Spinal cord (tissue), 10 donors: ENCODE data around the gene BOD1. TPM values are rescaled to one million over a fixed set of nuclear protein-coding genes. Genes with fewer than 3 reads are reported as not detected.
A peak's percentile ranks its signal among the peaks of the same experiment; 100 is the strongest.

ENCODE experiments used
- DNase-seq, 6 donors: peaks; one replicate each; pipeline versions ENCODE4 v3.0.0 to v3.0.0-alpha.2; 2013 to 2015; ENCODE audit warnings: low spot score in 6 of 6, low read depth in 4 of 6
- H3K27ac ChIP-seq: one replicate; pipeline ENCODE4 v1.5.1; 2013; ENCODE audit warnings: low read depth, low read length, control low read depth
- H3K27me3 ChIP-seq: one replicate; pipeline ENCODE4 v1.6.1; 2013; ENCODE audit warnings: low read length; ENCODE audit not compliant: control insufficient read depth, insufficient read depth
- H3K36me3 ChIP-seq: one replicate; pipeline ENCODE4 v1.6.1; 2013; ENCODE audit warnings: low read length; ENCODE audit not compliant: control insufficient read depth, insufficient read depth
- H3K4me1 ChIP-seq: one replicate; pipeline ENCODE4 v1.6.1; 2013; ENCODE audit warnings: low read length; ENCODE audit not compliant: control insufficient read depth, insufficient read depth
- H3K4me3 ChIP-seq: one replicate; pipeline ENCODE4 v1.5.1; 2013; ENCODE audit warnings: low read depth, low read length, control low read depth
- H3K9me3 ChIP-seq: one replicate; pipeline ENCODE4 v1.6.1; 2013; ENCODE audit warnings: low read length; ENCODE audit not compliant: control insufficient read depth, insufficient read depth
- WGBS: methylation state at CpG from one replicate; pipeline ENCODE4 v1.1.5; 2013; ENCODE audit warnings: missing lambda C conversion rate; ENCODE audit not compliant: insufficient coverage; 5-methylcytosine and 5-hydroxymethylcytosine counted together
- long read RNA-seq, 4 donors: transcript quantifications; one replicate each; lab custom pipeline, GENCODE V29; 2026
- polyA plus RNA-seq, 2 donors: library from polyadenylated mRNA; unstranded; fragments of 120-200 nt; gene quantifications; one replicate each; pipeline ENCODE4 v1.2.1, GENCODE V29; 2013; ENCODE audit not compliant: insufficient read length in 2 of 2
- total RNA-seq, 2 donors: library from RNA; depleted of rRNA in 1 of 2; stranded (reverse); fragments of 120-200 nt in 1 of 2; fragments of >200 nt in 1 of 2; gene quantifications; one replicate each; pipeline versions ENCODE4 v1.2.3 to v1.2.4, GENCODE V29; 2013 to 2014
- donor health status: healthy.

Gene BOD1
- 10 to 100 TPM; 39.2 to 74.6 TPM for total RNA-seq
- polyA plus RNA-seq: 10 to 100 TPM; 75.0 to 78.4 TPM
- long read RNA-seq, donor 1, transcript BOD1-202 (4 exons, 1,562 nt): major isoform, 21 of 24 reads
- long read RNA-seq, donor 1, partial matches to known transcripts: 0 of 24 reads
- long read RNA-seq, donor 1, other reads (novel, unspliced or antisense): 0 of 24 reads
- long read RNA-seq, donor 2, transcript BOD1-202 (4 exons, 1,562 nt): major isoform, 14 of 17 reads
- long read RNA-seq, donor 2, partial matches to known transcripts: 0 of 17 reads
- long read RNA-seq, donor 2, other reads (novel, unspliced or antisense): 0 of 17 reads
- long read RNA-seq, donor 3, transcript BOD1-202 (4 exons, 1,562 nt): major isoform, 23 of 24 reads
- long read RNA-seq, donor 3, partial matches to known transcripts: 0 of 24 reads
- long read RNA-seq, donor 3, other reads (novel, unspliced or antisense): 0 of 24 reads
- long read RNA-seq, donor 4, transcript BOD1-206 (2 exons, 814 nt): minor isoform, 6 of 80 reads
- long read RNA-seq, donor 4, transcript BOD1-202 (4 exons, 1,562 nt): major isoform, 54 of 80 reads
- long read RNA-seq, donor 4, transcript BOD1-207 (2 exons, 736 nt): minor isoform, 6 of 80 reads
- long read RNA-seq, donor 4, partial matches to known transcripts: 6 of 80 reads
- long read RNA-seq, donor 4, other reads (novel, unspliced or antisense): 0 of 80 reads

- H3K27me3 ChIP-seq: no peaks in the 10 kb centered on the region
- 3% methylated on average over 31 of the region's 37 CpGs for WGBS
- peaks cover 6% of the 10 kb centered on the region for H3K36me3 ChIP-seq
- H3K27ac ChIP-seq: peak within 1 kb of the TSS; percentile 90
- H3K4me1 ChIP-seq: peaks cover 5% of the 10 kb centered on the region
- H3K9me3 ChIP-seq: no peaks in the 10 kb centered on the region
- H3K4me3 ChIP-seq: peak within 1 kb of the TSS; percentile 87
- DNase-seq: peak; percentile 95 to 100 (median 98)
These were observed at the start of gene BOD1 for GRCh38 chr5:173616577-173617118. BOD1 (minus strand) TSS chr5:173616650; CDS start chr5:173616436, 214 bp downstream.

GRCh38 chr5:173665326-173665725 lies 48.9 kb upstream of the BOD1 start:
- 92% methylated on average over 4 of the region's 4 CpGs for WGBS
- H3K4me3 ChIP-seq: no peak overlapping the region
- no peak overlapping the region for H3K27ac ChIP-seq
- H3K9me3 ChIP-seq: no peaks in the 10 kb centered on the region
- no peaks in the 10 kb centered on the region for H3K27me3 ChIP-seq
- peaks cover 39% of the 10 kb centered on the region for H3K4me1 ChIP-seq
- H3K36me3 ChIP-seq: no peaks in the 10 kb centered on the region
- DNase-seq: no peak

GRCh38 chr5:173664154-173664526 lies 47.7 kb upstream of the BOD1 start:
- Histone ChIP-seq H3K36me3 (no peaks in the 10 kb centered on the region), H3K27me3 (no peaks in the 10 kb centered on the region), H3K9me3 (no peaks in the 10 kb centered on the region), H3K27ac (no peak overlapping the region), H3K4me1 (peaks cover 35% of the 10 kb centered on the region), H3K4me3 (no peak overlapping the region)
- DNase-seq: peak in 2 of 6 donors; percentile 57 to 91
- 14% methylated on average over 6 of the region's 6 CpGs for WGBS

- Histone ChIP-seq H3K4me1 (peaks cover 35% of the 10 kb centered on the region), H3K27me3 (no peaks in the 10 kb centered on the region), H3K36me3 (no peaks in the 10 kb centered on the region), H3K4me3 (no peak overlapping the region), H3K9me3 (no peaks in the 10 kb centered on the region), H3K27ac (no peak overlapping the region)
- no peak for DNase-seq
- WGBS: 80% methylated on average over 13 of the region's 13 CpGs
These were observed 47.1 kb upstream of the BOD1 start for GRCh38 chr5:173663352-173664153.

- no peaks in the 10 kb centered on the region for H3K36me3 ChIP-seq
- H3K4me3 ChIP-seq: no peak overlapping the region
- H3K27me3 ChIP-seq: no peaks in the 10 kb centered on the region
- H3K27ac ChIP-seq: no peak overlapping the region
- no peaks in the 10 kb centered on the region for H3K9me3 ChIP-seq
- peak in 1 of 6 donors; percentile 77 for DNase-seq
- peaks cover 30% of the 10 kb centered on the region for H3K4me1 ChIP-seq
- WGBS: 88% methylated on average over 10 of the region's 12 CpGs
These were observed 46.3 kb upstream of the BOD1 start for GRCh38 chr5:173662581-173663351.

- Histone ChIP-seq H3K9me3 (no peaks in the 10 kb centered on the region), H3K4me3 (no peak overlapping the region), H3K36me3 (no peaks in the 10 kb centered on the region), H3K4me1 (peaks cover 26% of the 10 kb centered on the region), H3K27ac (no peak overlapping the region), H3K27me3 (no peaks in the 10 kb centered on the region)
- DNase-seq: no peak
- WGBS: 52% methylated on average over 10 of the region's 14 CpGs
These were observed 44.2 kb upstream of the BOD1 start for GRCh38 chr5:173660481-173661280.

GRCh38 chr5:173659423-173659822 lies 43.0 kb upstream of the BOD1 start:
- Histone ChIP-seq H3K27ac (no peak overlapping the region), H3K4me3 (no peak overlapping the region), H3K27me3 (no peaks in the 10 kb centered on the region), H3K36me3 (no peaks in the 10 kb centered on the region), H3K4me1 (peaks cover 23% of the 10 kb centered on the region), H3K9me3 (no peaks in the 10 kb centered on the region)
- 100% methylated on average over 4 of the region's 6 CpGs for WGBS
- no peak for DNase-seq

GRCh38 chr5:173657741-173658356 lies 41.4 kb upstream of the BOD1 start:
- DNase-seq: no peak
- Histone ChIP-seq H3K9me3 (peaks cover 5% of the 10 kb centered on the region), H3K27me3 (no peaks in the 10 kb centered on the region), H3K4me1 (peaks cover 9% of the 10 kb centered on the region), H3K27ac (no peak overlapping the region), H3K36me3 (no peaks in the 10 kb centered on the region), H3K4me3 (no peak overlapping the region)
- WGBS: 86% methylated on average over 13 of the region's 14 CpGs
